ENCODE measurements around the gene USP6. TPM values are rescaled to one million over a fixed set of nuclear protein-coding genes. Genes with fewer than 3 reads are reported as not detected.
"Not testable (repeated sequence)": the region's sequence is repeated elsewhere in the genome, so short reads cannot be mapped to it uniquely, and the experiment has no call there.

The USP6 gene
- total RNA-seq, 1 experiment from 2014 or later: not detected

DNA sequence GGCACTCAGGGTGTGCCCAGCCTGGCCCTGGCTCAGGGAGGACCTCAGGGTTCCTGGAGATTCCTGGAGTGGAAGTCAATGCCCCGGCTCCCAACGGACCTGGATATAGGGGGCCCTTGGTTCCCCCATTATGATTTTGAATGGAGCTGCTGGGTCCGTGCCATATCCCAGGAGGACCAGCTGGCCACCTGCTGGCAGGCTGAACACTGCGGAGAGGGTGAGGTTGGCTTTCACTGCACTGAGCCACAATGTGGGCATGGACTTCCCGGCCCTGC is 23.6 kb downstream of the USP6 start:
- Mint-ChIP-seq H3K4me1 (ENCODE audit: low read depth, unreplicated experiment) (no peaks in the 10 kb centered on the region), H3K27me3 (ENCODE audit: unreplicated experiment) (no peaks in the 10 kb centered on the region), H3K27ac (ENCODE audit: unreplicated experiment) (no peak overlapping the region), H3K4me3 (ENCODE audit: low read depth, unreplicated experiment) (no peak overlapping the region), H3K9me3 (ENCODE audit: low read depth, unreplicated experiment) (no peaks in the 10 kb centered on the region), H3K36me3 (ENCODE audit: insufficient read depth, unreplicated experiment) (no peaks in the 10 kb centered on the region)
- BruUV-seq (replicated peaks): no TSS peak
- intact Hi-C loops (cut with micrococcal nuclease; ENCODE audit: unreplicated experiment): no loop called here
- CTCF ChIA-PET: no interaction called here
- TF ChIP-seq, protein P1, sequence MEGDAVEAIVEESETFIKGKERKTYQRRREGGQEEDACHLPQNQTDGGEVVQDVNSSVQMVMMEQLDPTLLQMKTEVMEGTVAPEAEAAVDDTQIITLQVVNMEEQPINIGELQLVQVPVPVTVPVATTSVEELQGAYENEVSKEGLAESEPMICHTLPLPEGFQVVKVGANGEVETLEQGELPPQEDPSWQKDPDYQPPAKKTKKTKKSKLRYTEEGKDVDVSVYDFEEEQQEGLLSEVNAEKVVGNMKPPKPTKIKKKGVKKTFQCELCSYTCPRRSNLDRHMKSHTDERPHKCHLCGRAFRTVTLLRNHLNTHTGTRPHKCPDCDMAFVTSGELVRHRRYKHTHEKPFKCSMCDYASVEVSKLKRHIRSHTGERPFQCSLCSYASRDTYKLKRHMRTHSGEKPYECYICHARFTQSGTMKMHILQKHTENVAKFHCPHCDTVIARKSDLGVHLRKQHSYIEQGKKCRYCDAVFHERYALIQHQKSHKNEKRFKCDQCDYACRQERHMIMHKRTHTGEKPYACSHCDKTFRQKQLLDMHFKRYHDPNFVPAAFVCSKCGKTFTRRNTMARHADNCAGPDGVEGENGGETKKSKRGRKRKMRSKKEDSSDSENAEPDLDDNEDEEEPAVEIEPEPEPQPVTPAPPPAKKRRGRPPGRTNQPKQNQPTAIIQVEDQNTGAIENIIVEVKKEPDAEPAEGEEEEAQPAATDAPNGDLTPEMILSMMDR (IDR thresholded peaks at IDR 0.05; ENCODE audit: unreplicated experiment): no peak
- no peak for DNase-seq

DNA sequence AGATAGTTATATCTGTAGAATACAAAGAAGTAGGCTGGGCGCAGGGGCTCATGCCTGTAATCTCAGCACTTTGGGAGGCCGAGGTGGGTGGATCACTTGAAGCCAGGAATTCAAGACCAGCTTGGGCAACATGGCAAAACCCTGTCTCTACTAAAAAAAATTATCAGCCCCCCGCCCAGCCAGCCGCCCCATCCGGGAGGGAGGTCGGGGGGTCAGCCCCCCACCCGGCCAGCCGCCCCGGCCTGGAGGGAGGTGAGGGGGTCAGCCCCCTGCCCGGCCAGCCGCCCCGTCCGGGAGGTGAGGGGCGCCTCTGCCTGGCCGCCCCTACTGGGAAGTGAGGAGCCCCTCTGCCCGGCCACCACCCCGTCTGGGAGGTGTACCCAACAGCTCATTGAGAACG is 27.0 kb downstream of the USP6 start:
- H3K4me3 Mint-ChIP-seq (ENCODE audit: low read depth, unreplicated experiment); BruUV-seq (replicated peaks); intact Hi-C loops (cut with micrococcal nuclease; ENCODE audit: unreplicated experiment); H3K4me1 Mint-ChIP-seq (ENCODE audit: low read depth, unreplicated experiment); DNase-seq; H3K9me3 Mint-ChIP-seq (ENCODE audit: low read depth, unreplicated experiment); H3K27me3 Mint-ChIP-seq (ENCODE audit: unreplicated experiment); H3K27ac Mint-ChIP-seq (ENCODE audit: unreplicated experiment); CTCF ChIA-PET; H3K36me3 Mint-ChIP-seq (ENCODE audit: insufficient read depth, unreplicated experiment): not testable (repeated sequence)

DNA sequence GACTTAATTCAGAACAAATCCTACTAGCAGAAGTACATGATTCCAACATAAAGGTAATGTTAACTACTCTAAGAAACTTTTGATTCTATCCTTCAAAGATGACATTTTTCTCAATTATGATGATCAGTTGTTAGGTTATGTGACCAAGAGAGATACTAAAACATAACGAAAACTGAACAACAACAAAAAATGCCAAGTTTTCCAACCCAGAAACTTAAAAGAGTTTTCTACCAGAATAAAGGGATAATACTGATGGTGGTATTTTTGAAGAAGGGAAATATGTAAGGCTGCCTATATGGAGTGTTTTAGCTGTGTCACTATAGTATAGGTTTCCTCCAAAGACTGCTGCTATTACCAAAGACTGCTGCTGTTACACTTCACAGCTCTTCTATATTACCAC is 30.3 kb downstream of the USP6 start:
- not testable (repeated sequence) for BruUV-seq (replicated peaks); H3K27me3 Mint-ChIP-seq (ENCODE audit: unreplicated experiment); H3K27ac Mint-ChIP-seq (ENCODE audit: unreplicated experiment)

DNA sequence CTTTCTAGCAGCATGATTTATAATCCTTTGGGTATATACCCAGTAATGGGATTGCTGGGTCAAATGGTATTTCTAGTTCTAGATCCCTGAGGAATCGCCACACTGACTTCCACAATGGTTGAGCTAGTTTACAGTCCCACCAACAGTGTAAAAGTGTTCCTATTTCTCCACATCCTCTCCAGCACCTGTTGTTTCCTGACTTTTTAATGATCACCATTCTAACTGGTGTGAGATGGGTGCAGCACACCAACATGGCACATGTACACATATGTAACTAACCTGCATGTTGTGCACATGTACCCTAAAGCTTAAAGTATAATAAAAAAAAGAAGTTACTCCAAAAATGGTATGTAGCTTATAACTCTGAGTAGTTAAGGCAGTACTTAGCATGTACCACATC is 44.9 kb downstream of the USP6 start:
- H3K9me3 Mint-ChIP-seq (ENCODE audit: low read depth, unreplicated experiment); H3K4me3 Mint-ChIP-seq (ENCODE audit: low read depth, unreplicated experiment); CTCF ChIA-PET; intact Hi-C loops (cut with micrococcal nuclease; ENCODE audit: unreplicated experiment); H3K27ac Mint-ChIP-seq (ENCODE audit: unreplicated experiment); DNase-seq; H3K36me3 Mint-ChIP-seq (ENCODE audit: insufficient read depth, unreplicated experiment); H3K4me1 Mint-ChIP-seq (ENCODE audit: low read depth, unreplicated experiment); BruUV-seq (replicated peaks): not testable (repeated sequence)
- peaks cover 24% of the 10 kb centered on the region for H3K27me3 Mint-ChIP-seq (ENCODE audit: unreplicated experiment)

More for the DNA sequence above, 30.3 kb downstream of the USP6 start:
- H3K9me3 Mint-ChIP-seq (ENCODE audit: low read depth, unreplicated experiment); DNase-seq; H3K36me3 Mint-ChIP-seq (ENCODE audit: insufficient read depth, unreplicated experiment); CTCF ChIA-PET; intact Hi-C loops (cut with micrococcal nuclease; ENCODE audit: unreplicated experiment); H3K4me1 Mint-ChIP-seq (ENCODE audit: low read depth, unreplicated experiment); H3K4me3 Mint-ChIP-seq (ENCODE audit: low read depth, unreplicated experiment): not testable (repeated sequence)

DNA sequence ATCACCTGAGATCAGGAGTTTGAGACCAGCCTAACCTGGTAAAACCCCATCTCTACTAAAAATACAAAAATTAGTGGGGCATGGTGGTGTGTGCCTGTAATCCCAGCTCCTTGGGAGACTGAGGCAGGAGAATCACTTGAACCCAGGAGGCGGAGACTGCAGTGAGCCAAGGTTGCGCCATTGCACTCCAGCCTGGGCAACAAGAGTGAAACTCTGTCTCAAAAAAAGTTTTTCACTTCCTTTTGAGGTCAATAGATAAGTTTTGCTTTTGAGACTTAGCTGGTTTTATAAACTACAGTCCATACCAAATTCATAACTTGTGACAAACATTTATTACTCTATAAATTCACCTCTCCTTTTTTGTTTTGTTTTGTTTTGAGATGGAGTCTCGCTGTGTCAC is 46.0 kb downstream of the USP6 start:
- intact Hi-C loops (cut with micrococcal nuclease; ENCODE audit: unreplicated experiment); CTCF ChIA-PET; H3K27ac Mint-ChIP-seq (ENCODE audit: unreplicated experiment); H3K9me3 Mint-ChIP-seq (ENCODE audit: low read depth, unreplicated experiment); H3K36me3 Mint-ChIP-seq (ENCODE audit: insufficient read depth, unreplicated experiment); BruUV-seq (replicated peaks); H3K4me1 Mint-ChIP-seq (ENCODE audit: low read depth, unreplicated experiment); DNase-seq; H3K4me3 Mint-ChIP-seq (ENCODE audit: low read depth, unreplicated experiment): not testable (repeated sequence)
- peaks cover 24% of the 10 kb centered on the region for H3K27me3 Mint-ChIP-seq (ENCODE audit: unreplicated experiment)

DNA sequence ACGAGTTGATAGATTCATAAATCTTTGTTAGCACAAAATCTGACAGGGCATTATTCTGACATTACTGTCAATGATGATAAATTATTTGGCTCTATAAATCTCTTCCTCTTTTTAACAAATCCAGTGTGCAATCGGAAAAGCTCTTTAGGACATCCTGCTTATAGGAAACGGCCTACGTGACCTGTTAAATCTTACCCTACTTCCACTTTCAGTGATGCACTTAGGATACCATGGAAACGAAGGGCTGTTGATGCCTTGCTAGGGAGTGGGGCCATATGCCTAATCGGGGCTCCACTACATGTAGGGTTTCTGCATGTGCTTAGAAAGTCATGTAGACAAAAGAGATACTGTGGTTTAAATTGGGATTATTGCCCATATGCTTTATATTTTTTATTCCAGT is 48.6 kb downstream of the USP6 start:
- Mint-ChIP-seq H3K4me1 (ENCODE audit: low read depth, unreplicated experiment) (no peaks in the 10 kb centered on the region), H3K9me3 (ENCODE audit: low read depth, unreplicated experiment) (peaks cover 3% of the 10 kb centered on the region), H3K4me3 (ENCODE audit: low read depth, unreplicated experiment) (no peak overlapping the region), H3K27me3 (ENCODE audit: unreplicated experiment) (peaks cover 5% of the 10 kb centered on the region), H3K27ac (ENCODE audit: unreplicated experiment) (no peak overlapping the region), H3K36me3 (ENCODE audit: insufficient read depth, unreplicated experiment) (no peaks in the 10 kb centered on the region)
- BruUV-seq (replicated peaks): no TSS peak
- no peak for DNase-seq
- CTCF ChIA-PET: no interaction called here
- intact Hi-C loops (cut with micrococcal nuclease; ENCODE audit: unreplicated experiment): no loop called here
- TF ChIP-seq, protein P1 (IDR thresholded peaks at IDR 0.05; ENCODE audit: unreplicated experiment): no peak

DNA sequence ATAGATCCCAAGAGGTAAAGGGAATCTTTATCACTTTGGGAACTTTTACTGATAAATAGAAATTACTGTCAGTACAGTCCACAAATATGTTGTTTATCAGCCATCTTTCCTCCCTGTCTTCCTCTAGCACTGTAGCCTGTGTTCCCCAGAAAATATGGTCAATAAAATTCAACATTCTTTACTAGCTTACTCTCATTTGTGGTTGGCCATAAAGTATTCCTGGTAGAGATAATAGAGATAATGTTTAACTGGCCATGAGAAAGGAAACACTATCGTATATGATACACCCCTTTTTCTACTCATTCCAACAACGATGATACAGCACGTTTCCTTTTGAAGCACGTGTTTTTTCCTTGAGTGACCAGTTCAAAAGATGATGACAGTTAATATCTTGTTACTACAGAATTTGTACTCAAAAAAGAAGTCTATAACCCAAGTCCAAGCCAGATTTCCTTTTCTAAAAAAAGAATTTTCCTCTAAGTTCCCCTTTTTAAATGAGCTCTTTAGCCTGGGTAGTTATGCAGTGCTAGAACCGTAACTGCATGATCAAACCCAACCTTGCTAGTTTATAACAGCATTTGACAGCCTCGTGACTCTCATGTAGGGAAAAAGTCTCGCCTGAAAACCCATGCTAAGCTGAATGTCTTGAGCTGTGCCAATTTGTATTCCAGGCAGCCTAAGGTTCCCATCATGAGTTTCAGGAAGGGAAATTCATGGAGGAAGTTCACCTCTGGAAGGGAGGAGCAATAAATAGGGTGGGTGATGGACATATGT is 50.1 kb downstream of the USP6 start:
- H3K4me1 Mint-ChIP-seq (ENCODE audit: low read depth, unreplicated experiment); H3K36me3 Mint-ChIP-seq (ENCODE audit: insufficient read depth, unreplicated experiment); H3K9me3 Mint-ChIP-seq (ENCODE audit: low read depth, unreplicated experiment); H3K27ac Mint-ChIP-seq (ENCODE audit: unreplicated experiment); BruUV-seq (replicated peaks); H3K4me3 Mint-ChIP-seq (ENCODE audit: low read depth, unreplicated experiment); H3K27me3 Mint-ChIP-seq (ENCODE audit: unreplicated experiment); CTCF ChIA-PET; DNase-seq; intact Hi-C loops (cut with micrococcal nuclease; ENCODE audit: unreplicated experiment): not testable (repeated sequence)

DNA sequence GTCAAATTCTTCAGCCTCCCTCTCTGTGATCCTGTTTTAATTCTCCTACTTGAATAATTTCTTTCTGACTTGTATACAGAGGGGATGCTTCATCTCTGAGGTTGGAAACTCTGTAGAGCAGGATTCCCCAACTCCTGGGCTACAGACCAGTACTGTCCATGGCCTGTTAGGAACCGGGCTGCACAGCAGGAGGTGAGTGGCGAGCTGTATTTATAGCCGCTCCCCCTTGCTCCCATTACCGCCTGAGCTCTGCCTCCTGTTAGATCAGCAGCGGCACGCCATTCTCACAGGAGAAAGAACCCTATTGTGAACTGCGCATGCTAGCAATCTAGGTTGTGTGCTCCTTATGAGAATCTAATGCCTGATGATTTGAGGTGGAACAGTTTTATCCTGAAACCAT is 59.2 kb downstream of the USP6 start:
- H3K4me3 Mint-ChIP-seq (ENCODE audit: low read depth, unreplicated experiment); H3K9me3 Mint-ChIP-seq (ENCODE audit: low read depth, unreplicated experiment); H3K4me1 Mint-ChIP-seq (ENCODE audit: low read depth, unreplicated experiment); DNase-seq; H3K27ac Mint-ChIP-seq (ENCODE audit: unreplicated experiment); H3K27me3 Mint-ChIP-seq (ENCODE audit: unreplicated experiment); CTCF ChIA-PET; H3K36me3 Mint-ChIP-seq (ENCODE audit: insufficient read depth, unreplicated experiment); BruUV-seq (replicated peaks); intact Hi-C loops (cut with micrococcal nuclease; ENCODE audit: unreplicated experiment): not testable (repeated sequence)

Measured in Calu3 (cell line).